Mesendoderm (in vitro differentiated cells): Measurements from ENCODE around the gene DOCK9.

Experiments used
- DNase-seq: peaks from one replicate; pipeline ENCODE4 v3.0.0; 2013
- H2AK5ac ChIP-seq: 2 replicates; pipeline ENCODE4 v1.6.1; 2013; ENCODE audit warnings: low read length, inconsistent platforms
- H2BK120ac ChIP-seq: 2 replicates; pipeline ENCODE4 v1.6.1; 2013; ENCODE audit warnings: low read depth, mild to moderate bottlenecking, low read length, moderate library complexity, mixed read lengths
- H2BK15ac ChIP-seq: replicated peaks from 2 replicates; pipeline ENCODE4 v1.6.1; 2013; ENCODE audit warnings: low read depth, mild to moderate bottlenecking, moderate library complexity
- H2BK5ac ChIP-seq: 2 replicates; pipeline ENCODE4 v1.6.1; 2013; ENCODE audit warnings: low read length, inconsistent platforms
- H3K18ac ChIP-seq: 2 replicates; pipeline ENCODE4 v1.6.1; 2013; ENCODE audit warnings: mild to moderate bottlenecking, low read length, mixed read lengths
- H3K23ac ChIP-seq: one replicate; pipeline ENCODE4 v1.6.1; 2013; ENCODE audit warnings: low read length
- H3K27ac ChIP-seq: 2 replicates; pipeline ENCODE4 v1.5.1; 2013; ENCODE audit warnings: low read depth, mild to moderate bottlenecking, inconsistent platforms, low read length, moderate library complexity
- H3K27me3 ChIP-seq: 2 replicates; pipeline ENCODE4 v1.6.1; 2013; ENCODE audit warnings: low read length, control low read depth, mild to moderate bottlenecking, inconsistent platforms; ENCODE audit not compliant: insufficient read depth, poor library complexity
- H3K36me3 ChIP-seq: 2 replicates; pipeline ENCODE4 v1.6.1; 2013; ENCODE audit warnings: low read length, inconsistent platforms; ENCODE audit not compliant: control insufficient read depth, insufficient read depth
- H3K4ac ChIP-seq: one replicate; pipeline ENCODE4 v1.6.1; 2013; ENCODE audit warnings: low read depth, mild to moderate bottlenecking, low read length, moderate library complexity
- H3K4me1 ChIP-seq: 2 replicates; pipeline ENCODE4 v1.6.1; 2013; ENCODE audit warnings: low read depth, low read length, inconsistent platforms; ENCODE audit not compliant: control insufficient read depth
- H3K4me2 ChIP-seq: 2 replicates; pipeline ENCODE4 v1.6.1; 2013; ENCODE audit warnings: low read length
- H3K4me3 ChIP-seq: 2 replicates; pipeline ENCODE4 v1.5.1; 2013; ENCODE audit warnings: mild to moderate bottlenecking, low read length
- H3K56ac ChIP-seq: one replicate; pipeline ENCODE4 v1.6.1; 2013; ENCODE audit warnings: low read length
- H3K79me1 ChIP-seq: 2 replicates; pipeline ENCODE4 v1.6.1; 2013; ENCODE audit warnings: low read length, inconsistent platforms
- H3K79me2 ChIP-seq: 2 replicates; pipeline ENCODE4 v1.6.1; 2013; ENCODE audit warnings: mild to moderate bottlenecking, low read length; ENCODE audit not compliant: control insufficient read depth, insufficient read depth
- H3K9ac ChIP-seq: 2 replicates; pipeline ENCODE4 v1.6.1; 2013; ENCODE audit warnings: low read length, inconsistent platforms
- H4K5ac ChIP-seq: one replicate; pipeline ENCODE4 v1.6.1; 2013; ENCODE audit warnings: low read length
- H4K8ac ChIP-seq: one replicate; pipeline ENCODE4 v1.6.1; 2013; ENCODE audit warnings: low read depth, mild to moderate bottlenecking, control low read depth, low read length, moderate library complexity
- WGBS: extraction: QIAGEN DNeasy Blood & Tissue Kit; methylation state at CpG from one replicate; pipeline ENCODE4 v1.1.7; 2013; ENCODE audit warnings: low lambda C conversion rate, missing lambda C conversion rate; ENCODE audit not compliant: insufficient coverage; ENCODE audit errors: extremely low coverage; 5-methylcytosine and 5-hydroxymethylcytosine counted together

Gene DOCK9

GRCh38 chr13:98868932-98869331, 108.9 kb downstream of the DOCK9 start:
- Histone ChIP-seq H2BK120ac (no peak overlapping the region), H3K4ac (no peak overlapping the region), H2AK5ac (no peak overlapping the region), H3K79me1 (no peaks in the 10 kb centered on the region), H2BK15ac (no peak overlapping the region), H4K5ac (no peak overlapping the region), H3K27me3 (no peaks in the 10 kb centered on the region), H3K9ac (no peak overlapping the region), H4K8ac (no peak overlapping the region), H3K56ac (no peak overlapping the region), H3K23ac (no peak overlapping the region), H2BK5ac (no peak overlapping the region), H3K18ac (no peak overlapping the region), H3K4me1 (no peaks in the 10 kb centered on the region), H3K4me3 (no peak overlapping the region), H3K79me2 (no peaks in the 10 kb centered on the region), H3K36me3 (no peaks in the 10 kb centered on the region), H3K4me2 (no peak overlapping the region), H3K27ac (no peak overlapping the region)
- no CpG with 5 or more reads among the region's 3 CpGs for WGBS
- no peak for DNase-seq

GRCh38 chr13:98866882-98867281, 111.0 kb downstream of the DOCK9 start:
- no peak overlapping the region for H3K4me3 ChIP-seq
- H4K5ac ChIP-seq, result no peak overlapping the region
- H3K18ac ChIP-seq, result no peak overlapping the region
- H3K56ac ChIP-seq, result no peak overlapping the region
- no CpG with 5 or more reads among the region's 1 CpG for WGBS
- H3K79me1 ChIP-seq, result no peaks in the 10 kb centered on the region
- H2BK120ac ChIP-seq, result no peak overlapping the region
- H3K4me1 ChIP-seq, result no peaks in the 10 kb centered on the region
- H4K8ac ChIP-seq, result no peak overlapping the region
- H3K4ac ChIP-seq, result no peak overlapping the region
- H3K23ac ChIP-seq, result no peak overlapping the region
- no peaks in the 10 kb centered on the region for H3K79me2 ChIP-seq
- no peaks in the 10 kb centered on the region for H3K36me3 ChIP-seq
- no peak overlapping the region for H3K9ac ChIP-seq
- no peak overlapping the region for H3K27ac ChIP-seq
- no peaks in the 10 kb centered on the region for H3K27me3 ChIP-seq
- no peak overlapping the region for H2BK15ac ChIP-seq
- H2AK5ac ChIP-seq, result no peak overlapping the region
- DNase-seq, result no peak
- no peak overlapping the region for H3K4me2 ChIP-seq
- no peak overlapping the region for H2BK5ac ChIP-seq

- H3K4me1 ChIP-seq, result no peaks in the 10 kb centered on the region
- no peaks in the 10 kb centered on the region for H3K79me2 ChIP-seq
- no peak overlapping the region for H3K56ac ChIP-seq
- H2BK15ac ChIP-seq, result no peak overlapping the region
- no peaks in the 10 kb centered on the region for H3K36me3 ChIP-seq
- H3K4me2 ChIP-seq, result no peak overlapping the region
- H4K5ac ChIP-seq, result no peak overlapping the region
- no peak overlapping the region for H3K27ac ChIP-seq
- no peak overlapping the region for H3K4me3 ChIP-seq
- H3K18ac ChIP-seq, result no peak overlapping the region
- no peaks in the 10 kb centered on the region for H3K27me3 ChIP-seq
- no peaks in the 10 kb centered on the region for H3K79me1 ChIP-seq
- no CpG with 5 or more reads among the region's 6 CpGs for WGBS
- no peak for DNase-seq
- H3K4ac ChIP-seq, result no peak overlapping the region
- no peak overlapping the region for H3K23ac ChIP-seq
- H2BK120ac ChIP-seq, result no peak overlapping the region
- H2AK5ac ChIP-seq, result no peak overlapping the region
- H3K9ac ChIP-seq, result no peak overlapping the region
- no peak overlapping the region for H4K8ac ChIP-seq
- no peak overlapping the region for H2BK5ac ChIP-seq
Observed at GRCh38 chr13:98860491-98860890, 117.4 kb downstream of the DOCK9 start.

GRCh38 chr13:98858191-98858590, 119.7 kb downstream of the DOCK9 start:
- Histone ChIP-seq H3K27me3 (no peaks in the 10 kb centered on the region), H3K4me1 (no peaks in the 10 kb centered on the region), H2BK15ac (no peak overlapping the region), H2BK120ac (no peak overlapping the region), H3K4me3 (no peak overlapping the region), H2AK5ac (no peak overlapping the region), H3K36me3 (no peaks in the 10 kb centered on the region), H3K56ac (no peak overlapping the region), H3K18ac (no peak overlapping the region), H4K5ac (no peak overlapping the region), H2BK5ac (no peak overlapping the region), H3K79me2 (no peaks in the 10 kb centered on the region), H4K8ac (no peak overlapping the region), H3K4ac (no peak overlapping the region), H3K79me1 (no peaks in the 10 kb centered on the region), H3K23ac (no peak overlapping the region), H3K27ac (no peak overlapping the region), H3K9ac (no peak overlapping the region), H3K4me2 (no peak overlapping the region)
- DNase-seq, result no peak
- WGBS, result no CpG with 5 or more reads among the region's 4 CpGs

GRCh38 chr13:98856983-98857382, 120.9 kb downstream of the DOCK9 start:
- Histone ChIP-seq H3K9ac (no peak overlapping the region), H3K4ac (no peak overlapping the region), H3K23ac (no peak overlapping the region), H4K5ac (no peak overlapping the region), H3K4me3 (no peak overlapping the region), H3K4me1 (no peaks in the 10 kb centered on the region), H3K27ac (no peak overlapping the region), H2AK5ac (no peak overlapping the region), H3K18ac (no peak overlapping the region), H3K79me1 (no peaks in the 10 kb centered on the region), H3K36me3 (no peaks in the 10 kb centered on the region), H3K56ac (no peak overlapping the region), H2BK120ac (no peak overlapping the region), H4K8ac (no peak overlapping the region), H3K79me2 (no peaks in the 10 kb centered on the region), H3K27me3 (no peaks in the 10 kb centered on the region), H2BK5ac (no peak overlapping the region), H2BK15ac (no peak overlapping the region), H3K4me2 (no peak overlapping the region)
- WGBS, result no CpG with 5 or more reads among the region's 5 CpGs
- no peak for DNase-seq

GRCh38 chr13:98854448-98854847, 123.4 kb downstream of the DOCK9 start:
- Histone ChIP-seq H2BK5ac (no peak overlapping the region), H3K27me3 (no peaks in the 10 kb centered on the region), H4K8ac (no peak overlapping the region), H3K9ac (no peak overlapping the region), H3K79me2 (no peaks in the 10 kb centered on the region), H4K5ac (no peak overlapping the region), H3K18ac (no peak overlapping the region), H2BK15ac (no peak overlapping the region), H3K4ac (no peak overlapping the region), H2BK120ac (no peak overlapping the region), H3K36me3 (no peaks in the 10 kb centered on the region), H3K4me3 (no peak overlapping the region), H3K56ac (no peak overlapping the region), H3K4me1 (no peaks in the 10 kb centered on the region), H3K27ac (no peak overlapping the region), H3K23ac (no peak overlapping the region), H2AK5ac (no peak overlapping the region), H3K79me1 (no peaks in the 10 kb centered on the region), H3K4me2 (no peak overlapping the region)
- DNase-seq, result no peak
- WGBS, result no CpG with 5 or more reads among the region's 6 CpGs
